Glutamatergic neuron (in vitro differentiated cells): ENCODE measurements around the gene SLC25A41. TPM values are rescaled to one million over a fixed set of nuclear protein-coding genes. Genes with fewer than 3 reads are reported as not detected.
"Not testable (repeated sequence)": the region's sequence is repeated elsewhere in the genome, so short reads cannot be mapped to it uniquely, and the experiment has no call there.

Experiments
- DNase-seq: peaks from one replicate; pipeline ENCODE4 v3.0.0; 2022
- H3K27ac Mint-ChIP-seq: one replicate; pipeline ENCODE4 v1.8.0; 2020; ENCODE audit warnings: mild to moderate bottlenecking, mixed read lengths, inconsistent platforms; ENCODE audit not compliant: unreplicated experiment
- H3K27me3 Mint-ChIP-seq: one replicate; pipeline ENCODE4 v1.8.0; 2020; ENCODE audit warnings: mild to moderate bottlenecking, moderate library complexity, mixed read lengths, inconsistent platforms; ENCODE audit not compliant: unreplicated experiment
- H3K36me3 Mint-ChIP-seq: one replicate; pipeline ENCODE4 v1.8.0; 2020; ENCODE audit warnings: mild to moderate bottlenecking, mixed read lengths, inconsistent platforms; ENCODE audit not compliant: unreplicated experiment
- H3K4me1 Mint-ChIP-seq: one replicate; pipeline ENCODE4 v1.8.0; 2020; ENCODE audit warnings: mild to moderate bottlenecking, low read depth, mixed read lengths, inconsistent platforms; ENCODE audit not compliant: unreplicated experiment
- H3K4me3 Mint-ChIP-seq: one replicate; pipeline ENCODE4 v1.8.0; 2020; ENCODE audit warnings: mild to moderate bottlenecking, mixed read lengths, inconsistent platforms; ENCODE audit not compliant: unreplicated experiment
- H3K9me3 Mint-ChIP-seq: one replicate; pipeline ENCODE4 v1.8.0; 2020; ENCODE audit warnings: mild to moderate bottlenecking, moderate library complexity, mixed read lengths, inconsistent platforms; ENCODE audit not compliant: unreplicated experiment
- CTCF ChIP-seq: fragments of 200-600 bp; sonication (generic); IDR thresholded peaks from one replicate; pipeline ENCODE4 v1.5.0; 2021; ENCODE audit not compliant: partially characterized antibody, unreplicated experiment
- total RNA-seq: library from RNA; stranded (reverse); fragmentation: NEBNext Ultra II Directional; extraction: Animal tissue kit (Norgen Biotek cat#: 25700); gene quantifications from one replicate; pipeline ENCODE4 v1.2.1, GENCODE V29; 2021; ENCODE audit not compliant: unreplicated experiment

SLC25A41 gene
- total RNA-seq, 1 donor from 2014 or later, result 0.29 TPM

GRCh38 chr19:6402837-6403608 is 30.5 kb downstream of the SLC25A41 start:
- Mint-ChIP-seq H3K27me3 (peaks cover 2% of the 10 kb centered on the region), H3K4me3 (no peak overlapping the region), H3K36me3 (no peaks in the 10 kb centered on the region), H3K9me3 (peaks cover 2% of the 10 kb centered on the region), H3K27ac (no peak overlapping the region), H3K4me1 (no peaks in the 10 kb centered on the region)
- TF ChIP-seq CTCF, result no peak
- no peak for DNase-seq

- no peak for TF ChIP-seq CTCF
- no peak overlapping the region for H3K4me3 Mint-ChIP-seq
- H3K9me3 Mint-ChIP-seq, result peaks cover 2% of the 10 kb centered on the region
- DNase-seq, result no peak
- peaks cover 2% of the 10 kb centered on the region for H3K27me3 Mint-ChIP-seq
- H3K27ac Mint-ChIP-seq, result no peak overlapping the region
- no peaks in the 10 kb centered on the region for H3K4me1 Mint-ChIP-seq
- no peaks in the 10 kb centered on the region for H3K36me3 Mint-ChIP-seq
Observed at GRCh38 chr19:6402058-6402457, 31.5 kb downstream of the SLC25A41 start.

- not testable (repeated sequence) for H3K9me3 Mint-ChIP-seq, H3K27me3 Mint-ChIP-seq, DNase-seq, H3K36me3 Mint-ChIP-seq, H3K4me1 Mint-ChIP-seq, H3K27ac Mint-ChIP-seq, H3K4me3 Mint-ChIP-seq
Observed at GRCh38 chr19:6400062-6400944, 33.3 kb downstream of the SLC25A41 start.

GRCh38 chr19:6396305-6396704 is 37.3 kb downstream of the SLC25A41 start:
- H3K27me3 Mint-ChIP-seq, result no peaks in the 10 kb centered on the region
- H3K27ac Mint-ChIP-seq, result no peak overlapping the region
- H3K4me3 Mint-ChIP-seq, result no peak overlapping the region
- TF ChIP-seq CTCF, result no peak
- no peak for DNase-seq
- H3K4me1 Mint-ChIP-seq, result peaks cover 9% of the 10 kb centered on the region
- no peaks in the 10 kb centered on the region for H3K36me3 Mint-ChIP-seq
- H3K9me3 Mint-ChIP-seq, result peaks cover 6% of the 10 kb centered on the region

GRCh38 chr19:6394831-6395230 is 38.7 kb downstream of the SLC25A41 start:
- H3K27me3 Mint-ChIP-seq, result no peaks in the 10 kb centered on the region
- H3K27ac Mint-ChIP-seq, result no peak overlapping the region
- H3K9me3 Mint-ChIP-seq, result peaks cover 6% of the 10 kb centered on the region
- TF ChIP-seq CTCF, result no peak
- no peaks in the 10 kb centered on the region for H3K36me3 Mint-ChIP-seq
- no peak overlapping the region for H3K4me3 Mint-ChIP-seq
- DNase-seq, result no peak
- H3K4me1 Mint-ChIP-seq, result peaks cover 9% of the 10 kb centered on the region
